GM18519 (cell line): Measurements from ENCODE around the gene ZNF628.

ENCODE experiments used
- ATAC-seq: cut with Tn5 transposase; IDR thresholded peaks from one replicate; pipeline ENCODE4 v1.9.1; 2021; ENCODE audit warnings: mild to moderate bottlenecking, moderate library complexity; ENCODE audit not compliant: unreplicated experiment, low FRiP score

ZNF628 gene

DNA sequence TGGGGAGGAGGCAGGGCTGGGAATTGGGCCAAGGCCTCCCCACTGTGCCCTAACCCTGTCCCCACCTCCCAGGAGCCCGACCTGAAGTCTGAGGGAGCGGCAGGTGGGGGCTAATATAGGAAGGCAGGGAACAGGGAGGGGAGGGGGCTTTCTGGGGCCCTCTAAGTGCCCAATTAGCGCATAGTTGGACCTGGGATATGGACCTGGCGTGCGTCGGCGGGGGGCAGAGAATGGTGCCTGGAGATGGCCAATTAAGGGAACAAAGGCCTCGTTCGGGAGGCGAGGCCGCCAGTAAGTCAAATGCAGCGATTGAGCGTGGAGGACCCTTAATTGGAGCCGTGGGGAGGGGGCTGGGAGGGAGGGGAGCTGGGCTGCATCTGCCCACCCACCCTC, 11.8 kb upstream of the ZNF628 start, which contains the start of gene C19orf85:
C19orf85 (minus strand) TSS at position 90 of the 393 bp plus-strand sequence. CDS start 197 bp downstream, outside the sequence.
- no peak for ATAC-seq

DNA sequence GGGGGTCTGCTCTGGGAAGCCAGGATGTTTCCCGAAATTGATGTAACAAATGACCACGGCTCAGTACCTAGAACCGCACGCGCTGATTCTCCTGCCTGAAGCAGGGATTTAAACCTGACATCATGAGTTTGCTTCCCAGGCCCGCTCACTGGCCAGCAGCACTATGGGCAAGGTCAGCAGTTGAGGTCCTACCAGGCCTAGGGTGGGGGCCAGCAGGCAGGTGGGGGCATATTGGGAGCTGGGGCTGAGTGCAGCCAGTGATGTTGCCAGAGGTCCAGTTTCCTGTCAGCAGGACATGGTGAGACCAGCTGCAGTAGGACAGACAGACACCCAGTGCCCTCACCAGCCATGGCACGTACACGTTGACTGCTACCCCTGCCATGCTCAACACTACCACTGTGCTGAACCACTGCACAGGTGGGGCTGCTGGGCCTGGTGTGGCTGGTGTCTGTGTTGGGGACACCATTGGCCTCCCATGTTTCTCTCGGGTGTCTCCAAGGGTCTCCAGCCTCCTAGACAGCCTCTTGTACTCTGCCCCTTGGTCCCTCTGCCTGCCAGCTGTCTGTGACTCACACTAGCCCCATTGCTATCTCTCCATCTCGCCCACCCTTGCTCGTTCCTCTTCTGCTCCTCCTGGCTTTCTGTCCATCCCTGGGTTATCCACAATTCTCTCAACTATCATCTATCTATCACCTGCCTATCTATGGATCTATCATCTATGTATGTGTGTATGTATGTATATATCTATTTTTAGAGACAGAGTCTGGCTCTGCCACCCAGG, 10.8 kb upstream of the ZNF628 start:
- ATAC-seq, result no peak

DNA sequence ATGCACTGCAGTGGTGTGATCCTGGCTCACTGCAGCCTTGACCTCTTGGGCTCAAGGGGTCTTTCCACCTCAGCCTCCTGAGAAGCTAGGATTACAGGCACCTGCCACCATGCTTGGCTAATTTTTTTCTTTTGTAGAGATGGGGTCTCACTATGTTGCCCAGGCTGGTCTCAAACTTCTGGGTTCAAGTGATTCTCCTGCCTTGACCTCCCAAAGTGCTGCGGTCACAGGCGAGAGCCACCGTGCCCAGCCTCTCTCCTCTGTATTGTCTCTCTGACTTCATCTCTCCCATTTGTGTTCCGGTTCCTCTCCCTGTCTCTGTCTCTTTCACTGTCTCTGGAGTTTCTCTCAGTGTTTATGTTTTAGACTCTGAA, 10.2 kb upstream of the ZNF628 start:
- no peak for ATAC-seq

DNA sequence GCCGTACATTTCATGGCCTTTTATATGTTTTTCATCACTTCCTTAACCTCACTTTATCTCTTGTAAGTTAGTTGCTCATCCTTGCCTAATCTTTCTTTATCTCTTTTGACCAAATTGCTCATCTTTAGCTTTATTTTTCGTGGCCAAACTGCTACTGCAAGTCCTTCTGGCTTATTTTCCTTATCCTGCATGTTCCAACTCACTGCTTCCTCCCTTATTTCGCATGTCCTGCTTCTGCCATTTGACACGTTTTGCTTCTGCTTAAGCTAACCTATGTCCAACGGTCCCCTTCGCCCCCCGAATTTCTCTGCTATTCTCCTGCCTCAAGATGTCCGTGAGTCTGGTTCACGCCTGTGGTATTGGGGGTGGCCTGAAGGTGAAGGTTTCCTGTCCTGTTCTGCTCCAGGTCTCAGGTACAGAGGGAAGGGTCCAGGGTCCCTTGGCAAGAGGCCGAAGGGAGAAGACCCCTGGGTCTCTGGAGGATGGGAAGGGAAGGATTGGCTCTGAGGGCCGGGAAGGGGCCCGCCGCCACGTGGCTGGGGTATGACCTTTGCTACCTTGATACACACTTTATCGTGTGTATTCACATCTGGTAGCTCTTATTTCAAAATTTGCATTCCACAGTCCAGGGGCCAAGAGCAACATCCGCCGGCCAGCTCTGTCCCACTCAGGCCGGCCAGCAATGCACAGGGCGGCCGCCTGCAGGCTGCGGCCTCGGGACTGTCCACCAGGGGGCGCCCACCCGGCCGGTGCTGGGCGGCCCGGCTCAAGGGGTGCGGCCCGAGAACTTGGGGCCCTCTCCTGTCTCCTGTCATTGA, 9.0 kb upstream of the ZNF628 start:
- no peak for ATAC-seq

DNA sequence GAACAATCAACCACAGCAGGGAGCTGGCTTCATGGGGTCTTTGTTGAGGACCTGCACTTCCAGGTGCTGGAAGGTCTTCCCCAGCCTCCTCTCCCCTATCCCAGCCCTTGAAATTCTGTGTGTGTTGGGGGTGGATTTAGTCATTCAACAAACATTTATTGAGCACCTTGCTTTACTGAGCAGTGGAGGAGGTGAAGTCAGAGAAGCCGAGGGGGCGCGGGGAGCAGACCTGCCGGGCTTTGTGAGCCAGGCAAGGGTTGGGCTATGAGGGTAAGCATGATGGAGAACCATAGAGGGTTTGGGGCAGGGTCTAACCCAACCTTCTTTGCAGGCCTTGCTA, 8.4 kb upstream of the ZNF628 start:
- no peak for ATAC-seq

DNA sequence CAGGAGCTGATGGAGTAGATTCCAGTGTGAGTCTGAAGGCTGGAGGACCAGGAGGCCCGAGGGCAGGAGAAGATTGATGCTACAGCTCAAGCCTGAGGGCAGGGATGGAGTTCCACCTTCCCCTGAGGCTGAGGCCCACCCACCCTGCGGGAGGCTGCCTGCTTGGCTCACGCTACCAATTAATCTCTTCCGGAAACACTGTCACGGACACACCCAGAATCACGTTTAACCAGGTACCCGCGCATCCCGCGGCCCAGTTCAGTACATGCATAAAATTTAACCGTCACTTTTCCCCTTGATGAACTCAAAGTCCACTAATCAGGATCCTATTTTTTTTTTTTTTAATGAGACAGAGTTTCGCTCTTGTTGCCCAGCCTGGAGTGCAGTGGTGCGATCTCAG, 5.2 kb upstream of the ZNF628 start:
- ATAC-seq, result no peak

DNA sequence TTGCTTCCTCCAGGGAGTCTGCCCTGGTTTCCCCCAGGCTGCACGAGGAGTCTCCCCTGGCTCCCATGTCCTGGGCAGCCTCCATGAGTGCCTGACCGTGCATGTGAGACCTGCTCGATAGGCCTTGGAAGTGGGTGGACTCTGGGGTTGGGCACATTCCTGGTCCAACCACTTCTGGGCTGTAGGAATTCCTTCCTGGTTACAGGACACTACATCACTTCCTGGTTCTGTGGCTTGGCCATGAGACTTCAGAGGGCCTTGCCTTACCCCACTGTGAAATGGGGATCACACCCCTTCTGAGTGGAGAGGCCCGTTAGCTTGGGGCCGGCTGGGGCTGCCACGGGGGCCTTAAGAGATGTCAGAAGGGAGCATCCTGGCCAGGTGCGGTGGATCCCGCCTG, 4.0 kb upstream of the ZNF628 start:
- ATAC-seq, result no peak

DNA sequence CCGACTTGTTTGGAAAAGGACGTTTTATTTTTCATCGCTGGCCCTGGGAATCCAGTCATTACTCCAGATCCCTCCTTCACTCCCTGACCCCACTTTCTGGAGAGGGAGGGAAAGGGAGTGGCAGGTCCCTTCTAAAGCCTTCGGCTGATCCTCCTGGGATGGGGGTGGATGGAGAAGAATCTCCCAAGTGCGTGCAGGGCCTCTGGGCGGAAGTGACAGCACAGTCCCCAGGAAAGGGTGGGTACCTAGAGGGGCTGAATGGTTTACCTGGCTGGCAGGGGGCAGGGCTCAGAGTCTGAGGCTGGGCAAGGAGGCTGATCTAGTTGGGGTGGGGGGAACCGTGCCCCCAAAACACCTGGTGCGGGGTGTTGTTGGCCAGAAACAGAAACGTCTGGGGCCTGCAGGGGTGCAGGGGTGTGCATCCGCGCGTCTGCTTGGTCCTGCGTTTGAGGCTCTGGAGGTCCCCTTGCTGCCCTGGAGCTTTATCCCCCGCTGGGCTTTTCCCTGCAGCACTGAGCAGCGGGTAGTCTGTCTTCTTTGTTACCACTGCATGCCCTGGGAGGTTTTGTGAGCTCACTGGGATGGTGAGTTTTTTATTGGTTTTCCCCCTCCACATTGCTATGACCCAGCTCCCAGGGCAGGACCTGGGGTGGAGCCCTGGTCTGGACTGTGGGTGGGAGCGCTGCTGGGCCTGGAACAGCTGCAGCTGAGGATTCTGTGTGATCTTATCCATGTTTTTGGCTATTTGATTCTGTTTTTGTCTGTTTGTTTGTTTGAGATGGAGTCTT, 3.0 kb upstream of the ZNF628 start:
- no peak for ATAC-seq

DNA sequence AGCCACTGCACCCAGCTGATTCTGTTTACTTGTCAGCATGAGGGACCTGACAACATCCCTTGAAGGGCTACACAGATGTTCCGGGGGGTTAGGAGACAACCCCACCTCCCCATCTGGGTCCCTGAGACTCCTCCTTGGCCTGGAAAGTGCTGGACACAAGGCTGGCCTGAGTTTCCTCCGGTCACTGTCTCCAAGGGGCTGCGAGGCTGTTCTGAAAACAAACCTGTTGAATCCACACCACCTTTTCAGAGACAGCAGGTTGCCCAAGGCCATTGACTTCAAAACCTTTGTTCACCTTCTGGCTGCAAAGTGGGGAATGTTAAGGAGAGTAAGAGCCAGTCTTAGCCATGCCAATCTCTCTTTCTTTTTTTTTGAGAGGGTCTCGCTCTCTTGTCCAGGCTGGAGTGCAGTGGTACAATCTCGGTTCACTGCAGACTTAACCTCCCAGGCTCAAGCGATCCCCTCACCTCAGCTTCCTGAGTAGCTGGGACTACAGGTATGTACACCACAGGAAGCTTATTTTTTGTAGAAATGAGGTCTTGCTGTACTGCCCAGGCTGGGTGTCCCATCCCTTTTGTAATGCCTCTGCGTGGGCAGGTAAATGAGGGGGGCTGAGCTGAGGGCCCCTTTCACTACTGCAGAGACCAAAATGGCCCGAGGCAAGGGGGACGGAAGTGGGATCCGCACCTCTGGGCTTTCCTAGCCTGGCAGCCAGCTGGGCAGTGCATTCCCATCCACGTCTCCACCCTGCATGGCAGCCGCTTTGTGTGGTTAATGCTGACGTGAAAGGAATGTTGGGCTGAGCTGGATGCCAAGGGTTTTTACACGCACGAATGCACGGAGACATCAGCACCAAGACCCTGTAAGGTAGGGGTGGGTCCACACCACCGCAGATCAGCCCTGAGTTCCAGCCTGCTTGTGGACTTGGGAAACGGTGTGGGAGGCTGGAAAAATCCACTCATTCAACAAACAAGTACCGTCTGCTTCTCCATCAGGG, 1.9 kb upstream of the ZNF628 start:
- no peak for ATAC-seq

DNA sequence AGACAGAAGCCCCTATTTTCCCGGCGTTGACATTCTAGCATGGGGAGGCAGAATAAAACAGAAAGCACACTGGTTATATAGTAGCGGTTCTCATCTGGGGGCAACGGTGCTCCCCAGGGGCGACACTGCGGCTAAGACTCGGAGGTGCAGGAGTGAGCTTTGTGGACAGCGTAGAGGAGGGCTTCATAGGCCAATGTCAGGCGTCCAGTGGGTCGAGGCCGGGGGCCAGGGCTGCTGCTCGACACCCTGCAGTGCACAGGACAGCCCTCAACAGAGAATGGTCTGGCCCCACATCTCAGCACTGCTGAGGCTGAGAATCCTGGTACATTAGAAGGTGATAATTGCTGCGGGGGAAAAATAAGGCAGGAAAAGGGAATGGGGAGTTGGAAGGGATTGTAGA, 1.5 kb downstream of the ZNF628 start:
- no peak for ATAC-seq

DNA sequence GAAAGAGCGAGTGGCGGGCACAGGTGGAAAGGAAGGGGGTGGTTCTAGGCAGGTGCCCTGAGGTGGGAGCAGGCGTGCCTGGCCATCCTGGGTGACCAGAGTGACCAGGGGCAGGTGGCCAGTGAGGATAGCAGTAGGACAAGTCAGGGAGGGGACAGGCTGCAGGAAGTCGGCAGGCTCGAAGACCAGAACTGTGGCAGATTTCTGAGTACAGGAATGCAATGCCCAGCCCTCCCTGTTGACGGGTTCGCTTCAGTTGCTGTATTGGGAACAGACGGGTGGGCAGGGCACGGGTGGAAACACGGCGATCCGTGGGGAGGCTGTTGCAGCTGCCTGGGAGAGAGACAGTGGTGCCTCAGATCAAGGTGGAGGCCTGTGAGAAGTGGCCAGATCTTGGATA, 1.9 kb downstream of the ZNF628 start:
- ATAC-seq, result no peak

DNA sequence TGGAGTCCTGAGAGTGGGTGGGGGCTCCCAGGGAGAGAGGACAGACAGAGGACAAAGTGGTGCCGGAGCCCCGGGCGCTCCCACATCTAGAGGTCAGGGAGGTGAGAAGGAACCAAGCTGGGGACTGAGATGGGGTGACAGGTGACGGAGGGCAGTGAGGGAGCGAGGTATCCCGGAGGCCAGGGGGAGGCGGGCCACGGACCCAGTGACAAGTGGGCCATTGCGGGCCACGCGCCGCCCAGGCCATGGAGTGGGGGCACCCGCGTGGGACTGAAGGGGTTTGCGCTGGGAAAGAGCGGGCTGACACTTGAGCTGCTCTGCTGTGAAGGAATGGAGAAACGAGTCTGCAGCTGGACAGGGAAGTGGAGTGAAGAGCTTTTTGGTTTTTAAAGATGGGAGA, 2.6 kb downstream of the ZNF628 start:
- no peak for ATAC-seq

DNA sequence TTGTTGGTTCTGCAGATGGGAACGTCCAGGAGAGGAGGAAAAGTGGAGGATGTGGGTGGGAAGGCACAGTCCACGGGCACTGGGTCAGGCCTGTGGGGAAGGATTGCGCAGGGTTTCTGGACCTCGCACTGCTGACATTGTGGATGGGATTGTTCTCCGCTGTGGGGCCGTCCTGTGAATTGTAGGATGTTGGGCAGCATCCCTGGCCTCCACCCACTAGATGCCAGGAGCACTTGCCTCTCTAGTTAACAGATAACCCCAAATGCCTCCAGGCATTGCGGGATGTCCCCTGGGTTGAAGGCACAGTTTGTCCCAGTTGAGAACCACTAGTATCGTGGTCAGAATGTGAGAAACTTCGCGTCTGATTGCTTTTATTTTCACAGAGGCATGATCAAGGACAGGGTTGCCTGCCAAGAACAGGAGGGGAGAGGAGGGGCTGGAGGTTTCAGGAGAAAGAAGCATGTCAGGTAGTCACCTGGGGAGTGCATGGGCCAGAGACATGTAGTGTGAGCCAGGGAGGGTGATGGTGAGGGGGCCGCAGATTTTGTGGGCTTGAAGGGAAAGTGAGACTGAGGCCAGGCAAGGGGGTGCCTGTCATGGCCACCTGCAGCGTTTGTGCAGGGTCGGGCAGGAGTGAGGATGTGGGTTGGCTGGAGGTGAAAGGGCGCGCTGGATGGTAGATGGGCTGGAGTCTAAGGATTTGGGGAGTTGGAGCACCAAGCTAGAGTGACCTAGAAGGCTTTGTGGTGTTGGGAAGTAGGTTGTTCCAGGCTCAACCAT, 3.2 kb downstream of the ZNF628 start:
- no peak for ATAC-seq

DNA sequence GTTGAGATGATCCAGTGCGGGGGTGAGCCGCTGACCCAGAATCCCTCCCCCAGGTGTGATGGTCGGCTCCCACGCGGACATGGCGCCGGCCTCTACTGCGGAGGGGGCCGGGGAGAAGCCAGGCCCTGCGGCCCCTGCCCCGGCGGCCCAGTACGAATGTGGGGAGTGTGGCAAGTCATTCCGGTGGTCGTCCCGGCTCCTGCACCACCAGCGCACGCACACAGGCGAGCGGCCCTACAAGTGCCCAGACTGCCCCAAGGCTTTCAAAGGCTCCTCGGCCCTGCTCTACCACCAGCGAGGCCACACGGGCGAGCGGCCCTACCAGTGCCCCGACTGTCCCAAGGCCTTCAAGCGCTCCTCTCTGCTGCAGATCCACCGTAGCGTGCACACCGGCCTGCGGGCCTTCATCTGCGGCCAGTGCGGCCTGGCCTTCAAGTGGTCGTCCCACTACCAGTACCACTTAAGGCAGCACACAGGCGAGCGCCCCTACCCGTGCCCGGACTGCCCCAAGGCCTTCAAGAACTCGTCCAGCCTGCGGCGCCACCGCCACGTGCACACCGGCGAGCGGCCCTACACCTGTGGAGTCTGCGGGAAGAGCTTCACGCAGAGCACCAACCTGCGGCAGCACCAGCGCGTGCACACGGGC, 4.9 kb downstream of the ZNF628 start:
- ATAC-seq, result no peak

DNA sequence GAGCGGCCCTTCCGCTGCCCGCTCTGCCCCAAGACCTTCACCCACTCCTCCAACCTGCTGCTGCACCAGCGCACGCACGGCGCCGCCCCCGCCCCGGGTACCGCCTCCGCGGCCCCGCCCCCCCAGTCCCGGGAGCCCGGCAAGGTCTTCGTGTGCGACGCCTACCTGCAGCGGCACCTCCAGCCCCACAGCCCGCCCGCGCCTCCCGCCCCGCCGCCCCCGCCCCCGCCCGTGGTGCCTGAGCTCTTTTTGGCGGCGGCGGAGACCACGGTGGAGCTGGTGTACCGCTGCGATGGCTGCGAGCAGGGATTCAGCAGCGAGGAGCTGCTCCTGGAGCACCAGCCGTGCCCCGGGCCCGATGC, 5.4 kb downstream of the ZNF628 start:
- no peak for ATAC-seq

DNA sequence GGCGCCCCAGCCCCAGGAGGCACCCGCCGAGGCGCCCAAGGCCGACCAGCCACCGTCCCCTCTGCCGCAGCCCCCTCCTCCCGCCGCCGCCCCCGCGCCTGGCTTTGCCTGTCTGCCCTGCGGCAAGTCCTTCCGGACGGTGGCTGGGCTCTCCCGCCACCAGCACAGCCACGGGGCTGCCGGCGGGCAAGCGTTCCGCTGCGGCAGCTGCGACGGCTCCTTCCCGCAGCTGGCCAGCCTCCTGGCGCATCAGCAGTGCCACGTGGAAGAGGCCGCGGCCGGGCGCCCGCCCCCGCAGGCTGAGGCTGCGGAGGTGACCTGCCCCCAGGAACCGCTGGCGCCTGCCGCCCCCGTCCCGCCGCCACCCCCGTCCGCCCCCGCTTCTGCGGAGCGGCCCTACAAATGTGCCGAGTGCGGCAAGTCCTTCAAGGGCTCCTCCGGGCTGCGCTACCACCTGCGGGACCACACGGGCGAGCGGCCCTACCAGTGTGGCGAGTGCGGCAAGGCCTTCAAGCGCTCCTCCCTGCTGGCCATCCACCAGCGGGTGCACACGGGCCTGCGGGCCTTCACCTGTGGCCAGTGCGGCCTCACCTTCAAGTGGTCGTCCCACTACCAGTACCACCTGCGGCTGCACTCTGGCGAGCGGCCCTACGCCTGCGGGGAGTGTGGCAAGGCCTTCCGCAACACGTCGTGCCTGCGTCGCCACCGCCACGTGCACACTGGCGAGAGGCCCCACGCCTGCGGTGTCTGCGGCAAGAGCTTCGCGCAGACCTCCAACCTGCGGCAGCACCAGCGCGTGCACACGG, 5.9 kb downstream of the ZNF628 start:
- no peak for ATAC-seq

DNA sequence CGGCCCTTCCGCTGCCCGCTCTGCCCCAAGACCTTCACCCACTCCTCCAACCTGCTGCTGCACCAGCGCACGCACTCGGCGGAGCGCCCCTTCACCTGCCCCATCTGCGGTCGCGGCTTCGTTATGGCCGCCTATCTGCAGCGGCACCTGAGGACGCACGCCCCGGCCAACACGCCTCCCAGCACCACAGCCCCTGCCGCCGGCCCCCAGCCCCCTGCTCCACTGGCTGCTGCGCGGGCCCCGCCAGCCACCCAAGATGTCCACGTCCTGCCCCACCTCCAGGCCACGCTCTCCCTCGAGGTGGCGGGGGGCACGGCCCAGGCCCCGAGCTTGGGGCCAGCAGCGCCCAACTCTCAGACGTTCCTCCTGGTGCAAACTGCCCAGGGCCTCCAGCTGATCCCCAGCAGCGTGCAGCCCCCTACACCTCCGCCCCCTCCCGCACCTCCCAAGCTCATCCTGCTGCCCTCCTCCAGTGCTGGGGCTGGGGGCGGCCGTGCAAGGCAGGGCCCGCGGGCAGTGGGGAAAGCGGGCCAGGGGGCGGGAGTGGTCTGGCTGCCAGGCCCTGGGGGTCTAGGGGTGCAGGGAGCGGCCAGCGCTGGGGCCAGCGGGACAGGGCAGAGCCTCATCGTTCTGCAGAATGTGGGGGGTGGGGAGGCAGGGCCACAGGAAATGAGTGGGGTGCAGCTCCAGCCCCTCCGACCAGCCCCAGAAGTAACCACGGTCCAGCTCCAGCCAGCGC, 6.7 kb downstream of the ZNF628 start:
- ATAC-seq, result no peak
